NT2/D1 (cell line): Measurements from ENCODE around the gene ABCA2.

Experiments used
- SUZ12 ChIP-seq: IDR thresholded peaks from 2 replicates; pipeline ENCODE4 v1.6.1; 2011; ENCODE audit not compliant: insufficient read length, insufficient read depth; ENCODE audit errors: extremely low read depth
- YY1 ChIP-seq: IDR thresholded peaks from 2 replicates; pipeline ENCODE4 v1.6.1; 2011; ENCODE audit not compliant: insufficient read length, insufficient read depth

DNA sequence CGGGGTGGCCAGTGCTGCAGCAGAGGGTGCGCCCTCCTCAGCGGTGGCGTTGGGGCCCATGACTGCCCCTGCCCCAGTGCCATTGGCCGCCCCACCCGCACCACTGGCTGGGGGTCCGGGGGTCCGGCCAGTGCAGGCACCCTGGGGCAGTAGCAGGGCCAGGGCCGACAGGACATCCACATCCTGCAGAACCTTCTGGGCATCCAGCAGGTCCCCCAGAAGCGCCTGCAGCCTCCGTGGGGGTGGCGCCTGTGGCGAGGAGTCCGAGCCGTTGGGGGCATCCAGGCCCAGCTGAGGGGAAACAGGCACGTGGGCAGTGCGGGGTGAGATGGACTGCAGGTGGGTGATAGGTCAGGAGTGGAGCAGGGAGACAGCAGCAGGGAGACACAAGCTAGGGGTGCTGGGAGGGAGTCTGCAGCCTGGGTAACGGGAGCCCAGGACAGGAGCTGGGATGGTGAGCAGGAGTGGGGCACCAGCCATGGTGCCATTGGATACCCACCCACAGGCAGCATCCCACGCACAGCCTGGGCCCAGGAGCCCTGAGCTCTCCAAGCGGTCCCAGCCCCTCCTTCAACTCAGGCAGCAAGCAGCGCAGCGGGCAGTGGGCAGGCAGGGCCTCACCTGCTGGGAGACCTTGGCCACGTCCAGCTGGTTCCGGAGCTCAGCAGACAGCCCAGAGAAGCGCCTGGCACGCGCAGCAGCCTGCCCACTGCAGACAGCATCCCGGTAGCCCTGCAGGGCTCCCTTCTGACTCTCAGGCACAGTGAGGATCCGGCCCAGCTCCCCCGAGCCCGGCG, 7.1 kb downstream of the ABCA2 start:
- no peak for TF ChIP-seq YY1
- TF ChIP-seq SUZ12 = no peak
